22Rv1 (cell line): Measurements from ENCODE around the gene MSRB3.

ENCODE experiments used
- CTCF ChIP-seq: fragments of 450-650 bp; IDR thresholded peaks from 2 replicates; pipeline ENCODE4 v1.5.1; 2017; ENCODE audit warnings: mild to moderate bottlenecking
- ZFX ChIP-seq: fragments of 450-650 bp; IDR thresholded peaks from 2 replicates; pipeline ENCODE4 v1.6.1; 2017; ENCODE audit warnings: antibody characterized with exemption, borderline replicate concordance

GRCh38 chr12:65466911-65467310, 188.4 kb downstream of the MSRB3 start:
- TF ChIP-seq CTCF (no peak), ZFX (no peak)
